Astrocyte (in vitro differentiated cells and primary cell): ENCODE data around the gene STOML1. TPM values are rescaled to one million over a fixed set of nuclear protein-coding genes. Genes with fewer than 3 reads are reported as not detected.

ENCODE experiments used
- DNase-seq: peaks from one replicate; pipeline ENCODE4 v3.0.0-alpha.2; 2010; ENCODE audit warnings: low read depth
- FAIRE-seq: peaks from 2 replicates; lab custom pipeline; 2011; peaks lifted over from hg19 to GRCh38; lab: Jason Lieb, UNC
- H2AFZ ChIP-seq: 2 replicates; pipeline ENCODE4 v1.6.0; 2012; ENCODE audit warnings: low read depth, low read length, inconsistent platforms
- H3K27ac ChIP-seq: 2 replicates; pipeline ENCODE4 v1.5.1; 2011; ENCODE audit warnings: low read depth, low read length, inconsistent platforms
- H3K27me3 ChIP-seq: 2 replicates; pipeline ENCODE4 v1.6.0; 2011; ENCODE audit warnings: low read length, inconsistent platforms; ENCODE audit not compliant: insufficient read depth
- H3K36me3 ChIP-seq: 2 replicates; pipeline ENCODE4 v1.5.1; 2011; ENCODE audit warnings: low read length, inconsistent platforms; ENCODE audit not compliant: insufficient read depth
- H3K4me1 ChIP-seq: 2 replicates; pipeline ENCODE4 v1.5.1; 2011; ENCODE audit warnings: low read length, inconsistent platforms; ENCODE audit not compliant: insufficient read depth
- H3K4me2 ChIP-seq: 2 replicates; pipeline ENCODE4 v1.6.0; 2012; ENCODE audit warnings: low read length, inconsistent platforms
- H3K4me3 ChIP-seq: 2 replicates; pipeline ENCODE4 v1.5.1; 2011; ENCODE audit warnings: low read depth, mild to moderate bottlenecking, low read length, inconsistent platforms; ENCODE audit not compliant: insufficient read depth
- H3K79me2 ChIP-seq: 2 replicates; pipeline ENCODE4 v1.6.0; 2012; ENCODE audit warnings: mild to moderate bottlenecking, low read length, inconsistent platforms; ENCODE audit not compliant: insufficient read depth
- H3K9ac ChIP-seq: 2 replicates; pipeline ENCODE4 v1.6.0; 2012; ENCODE audit warnings: mild to moderate bottlenecking, low read length, inconsistent platforms
- H3K9me3 ChIP-seq: 2 replicates; pipeline ENCODE4 v1.5.1; 2012; ENCODE audit warnings: low read depth, mild to moderate bottlenecking, low read length, inconsistent platforms; ENCODE audit not compliant: insufficient read depth
- H4K20me1 ChIP-seq: 2 replicates; pipeline ENCODE4 v1.6.0; 2012; ENCODE audit warnings: low read length, inconsistent platforms; ENCODE audit not compliant: insufficient read depth
- H3K27ac Mint-ChIP-seq: one replicate; pipeline ENCODE4 v1.8.0; 2021; ENCODE audit warnings: mild to moderate bottlenecking, mixed read lengths; ENCODE audit not compliant: unreplicated experiment
- H3K27me3 Mint-ChIP-seq: one replicate; pipeline ENCODE4 v1.8.0; 2021; ENCODE audit warnings: low read depth, mixed read lengths; ENCODE audit not compliant: unreplicated experiment
- H3K36me3 Mint-ChIP-seq: one replicate; pipeline ENCODE4 v1.8.0; 2021; ENCODE audit warnings: low read depth, mixed read lengths; ENCODE audit not compliant: unreplicated experiment
- H3K4me1 Mint-ChIP-seq: one replicate; pipeline ENCODE4 v1.8.0; 2021; ENCODE audit warnings: low read depth, mixed read lengths; ENCODE audit not compliant: unreplicated experiment
- H3K4me3 Mint-ChIP-seq: one replicate; pipeline ENCODE4 v1.8.0; 2021; ENCODE audit warnings: mild to moderate bottlenecking, moderate library complexity, mixed read lengths; ENCODE audit not compliant: unreplicated experiment
- H3K9me3 Mint-ChIP-seq: one replicate; pipeline ENCODE4 v1.8.0; 2021; ENCODE audit warnings: mild to moderate bottlenecking, mixed read lengths; ENCODE audit not compliant: unreplicated experiment
- CTCF ChIP-seq: IDR thresholded peaks from 2 replicates; pipeline ENCODE4 v1.5.1; 2011; ENCODE audit warnings: low read depth, mild to moderate bottlenecking, inconsistent platforms, low read length, moderate library complexity; ENCODE audit not compliant: insufficient read depth
- EZH2 ChIP-seq: IDR thresholded peaks from 2 replicates; pipeline ENCODE4 v1.6.1; 2012; ENCODE audit warnings: mild to moderate bottlenecking, low read length, inconsistent platforms; ENCODE audit not compliant: insufficient read depth
- total RNA-seq: library from RNA; stranded (reverse); gene quantifications from 2 replicates; pipeline ENCODE4 v1.2.1, GENCODE V29; 2021

STOML1 gene
- total RNA-seq, 1 donor from 2014 or later: 12.4 TPM

DNA sequence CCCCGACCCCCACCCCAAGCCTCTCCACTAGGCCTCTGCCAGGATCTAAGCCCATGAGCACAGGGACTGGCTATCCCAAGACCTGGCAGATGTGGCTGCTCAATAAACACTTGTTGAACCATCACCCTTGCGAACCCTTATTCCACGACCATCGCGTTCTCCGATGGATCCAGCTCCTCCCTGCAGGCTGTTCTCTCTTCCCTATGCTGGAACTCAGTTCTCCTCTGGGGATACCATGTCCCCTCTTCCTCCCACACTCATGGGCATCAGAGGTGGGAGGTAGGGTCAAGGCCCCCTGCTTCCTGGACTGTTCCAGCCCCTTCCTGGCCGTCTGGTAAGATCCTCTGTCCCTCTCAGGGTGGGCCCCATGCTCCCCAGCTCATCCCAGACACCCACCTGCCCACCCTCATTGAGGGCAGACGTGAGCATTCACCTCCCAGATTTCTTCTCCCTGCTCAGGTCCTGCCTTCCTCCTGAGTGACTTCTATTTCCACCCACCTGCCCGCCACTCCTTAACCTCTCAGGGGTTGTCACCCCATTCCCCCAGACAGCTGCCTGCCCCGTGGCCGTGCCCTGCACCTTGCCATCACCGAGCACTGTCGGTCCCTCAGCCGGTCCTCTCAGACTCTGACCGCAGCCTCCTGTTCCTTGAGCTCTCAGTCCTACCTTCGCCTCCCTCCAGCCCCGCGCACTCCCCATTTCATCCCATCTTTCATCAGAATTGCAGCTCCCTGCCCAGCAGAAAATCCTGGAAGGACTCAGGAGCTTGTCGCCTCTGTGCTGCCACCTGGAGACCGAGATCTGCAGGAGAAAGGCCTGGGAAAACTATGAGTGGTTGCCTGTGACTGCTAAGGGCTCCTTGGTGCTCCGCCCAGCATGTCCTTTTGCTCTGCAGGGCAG, 44.4 kb upstream of the STOML1 start:
- Mint-ChIP-seq H3K4me1 (peaks cover 40% of the 10 kb centered on the region), H3K36me3 (peaks cover 38% of the 10 kb centered on the region), H3K27me3 (no peaks in the 10 kb centered on the region), H3K27ac (peak overlapping the region; percentile 36), H3K4me3 (peak overlapping the region; percentile 17), H3K9me3 (no peaks in the 10 kb centered on the region)
- no peak overlapping the region for H2AFZ ChIP-seq
- peaks cover 29% of the 10 kb centered on the region for H3K4me1 ChIP-seq
- H4K20me1 ChIP-seq: peaks cover 6% of the 10 kb centered on the region
- no peak overlapping the region for H3K4me2 ChIP-seq
- H3K9ac ChIP-seq: no peak overlapping the region
- DNase-seq (peak; percentile 22), FAIRE-seq (no peak)
- TF ChIP-seq CTCF: peak; percentile 43
- TF ChIP-seq EZH2: no peak
- H3K36me3 ChIP-seq: peaks cover 12% of the 10 kb centered on the region
- no peak overlapping the region for H3K4me3 ChIP-seq
- H3K27me3 ChIP-seq: no peaks in the 10 kb centered on the region
- H3K27ac ChIP-seq: no peak overlapping the region
- no peaks in the 10 kb centered on the region for H3K9me3 ChIP-seq
- H3K79me2 ChIP-seq: no peaks in the 10 kb centered on the region

GRCh38 chr15:74035121-74036017, 43.3 kb upstream of the STOML1 start:
- H4K20me1 ChIP-seq: peaks cover 6% of the 10 kb centered on the region
- H2AFZ ChIP-seq: no peak overlapping the region
- no peak for DNase-seq
- no peak overlapping the region for H3K4me2 ChIP-seq
- no peak overlapping the region for H3K4me3 ChIP-seq
- Mint-ChIP-seq H3K9me3 (no peaks in the 10 kb centered on the region), H3K4me3 (no peak overlapping the region), H3K4me1 (peaks cover 31% of the 10 kb centered on the region), H3K27me3 (no peaks in the 10 kb centered on the region), H3K36me3 (peaks cover 39% of the 10 kb centered on the region), H3K27ac (no peak overlapping the region)
- H3K27ac ChIP-seq: no peak overlapping the region
- TF ChIP-seq CTCF: no peak
- H3K36me3 ChIP-seq: peaks cover 12% of the 10 kb centered on the region
- no peaks in the 10 kb centered on the region for H3K79me2 ChIP-seq
- H3K9me3 ChIP-seq: no peaks in the 10 kb centered on the region
- no peak overlapping the region for H3K9ac ChIP-seq
- H3K27me3 ChIP-seq: no peaks in the 10 kb centered on the region
- H3K4me1 ChIP-seq: peaks cover 20% of the 10 kb centered on the region
- no peak for FAIRE-seq
